ENCODE measurements around the gene PDE9A.

PDE9A gene

GRCh38 chr21:42666023-42666747 lies 12.8 kb downstream of the PDE9A start:
- no peak for DNase-seq (ENCODE audit: low read depth in 1 of 2, low spot score in 1 of 2)
- Histone ChIP-seq H3K27me3 (ENCODE audit: insufficient read depth, poor library complexity, severe bottlenecking) (peaks cover 3% of the 10 kb centered on the region), H3K27ac (replicated peaks) (no peak overlapping the region), H3K4me3 (replicated peaks; ENCODE audit: insufficient read depth, low read length) (no peak overlapping the region)
- TF ChIP-seq SPI1 (IDR thresholded peaks at IDR 0.05; ENCODE audit: borderline replicate concordance, low read depth) (no peak), CTCF (IDR thresholded peaks at IDR 0.05; ENCODE audit: insufficient read depth, low read length) (no peak), REST (IDR thresholded peaks at IDR 0.05; ENCODE audit: insufficient replicate concordance, low read depth) (no peak), POLR2AphosphoS5 (IDR thresholded peaks at IDR 0.05; ENCODE audit: low read depth) (no peak), GABPA (IDR thresholded peaks at IDR 0.05; ENCODE audit: low read depth) (no peak)

- Histone ChIP-seq H3K4me3 (replicated peaks; ENCODE audit: insufficient read depth, low read length) (no peak overlapping the region), H3K27ac (replicated peaks) (no peak overlapping the region), H3K27me3 (ENCODE audit: insufficient read depth, poor library complexity, severe bottlenecking) (peaks cover 3% of the 10 kb centered on the region)
- no peak for DNase-seq (ENCODE audit: low read depth in 1 of 2, low spot score in 1 of 2)
- TF ChIP-seq SPI1 (IDR thresholded peaks at IDR 0.05; ENCODE audit: borderline replicate concordance, low read depth) (no peak), CTCF (IDR thresholded peaks at IDR 0.05; ENCODE audit: insufficient read depth, low read length) (no peak), GABPA (IDR thresholded peaks at IDR 0.05; ENCODE audit: low read depth) (no peak), POLR2AphosphoS5 (IDR thresholded peaks at IDR 0.05; ENCODE audit: low read depth) (no peak), REST (IDR thresholded peaks at IDR 0.05; ENCODE audit: insufficient replicate concordance, low read depth) (no peak)
These were observed 13.5 kb downstream of the PDE9A start for GRCh38 chr21:42666925-42667324.

GRCh38 chr21:42668298-42668992 lies 15.0 kb downstream of the PDE9A start:
- Histone ChIP-seq H3K27me3 (ENCODE audit: insufficient read depth, poor library complexity, severe bottlenecking) (peaks cover 6% of the 10 kb centered on the region), H3K4me3 (replicated peaks; ENCODE audit: insufficient read depth, low read length) (no peak overlapping the region), H3K27ac (replicated peaks) (no peak overlapping the region)
- TF ChIP-seq POLR2AphosphoS5 (IDR thresholded peaks at IDR 0.05; ENCODE audit: low read depth), result no peak
- TF ChIP-seq GABPA (IDR thresholded peaks at IDR 0.05; ENCODE audit: low read depth), result no peak
- no peak for TF ChIP-seq SPI1 (IDR thresholded peaks at IDR 0.05; ENCODE audit: borderline replicate concordance, low read depth)
- TF ChIP-seq REST (IDR thresholded peaks at IDR 0.05; ENCODE audit: insufficient replicate concordance, low read depth), result no peak
- no peak for TF ChIP-seq CTCF (IDR thresholded peaks at IDR 0.05; ENCODE audit: insufficient read depth, low read length)
- DNase-seq (ENCODE audit: low read depth in 1 of 2, low spot score in 1 of 2), result no peak
